Suprapubic skin (tissue), 4 donors: ENCODE data around the gene RAB1A.

Experiments
- CTCF ChIP-seq, 2 donors: fragments of 200-600 bp in 1 of 2; fragments of 450-650 bp in 1 of 2; sonication (generic) in 1 of 2; IDR thresholded peaks; one replicate each; pipeline ENCODE4 v1.5.1; 2016 to 2019; ENCODE audit warnings: antibody characterized with exemption in 2 of 2, mild to moderate bottlenecking in 1 of 2, moderate library complexity in 1 of 2
- EP300 ChIP-seq: sonication (generic); formaldehyde crosslinking; IDR thresholded peaks from one replicate; pipeline ENCODE4 v1.6.1; 2017; ENCODE audit warnings: antibody characterized with exemption
- POLR2A ChIP-seq, 2 donors: fragments of 450-650 bp; IDR thresholded peaks; one replicate each; pipeline ENCODE4 v1.6.1; 2017; ENCODE audit warnings: antibody characterized with exemption in 2 of 2, mild to moderate bottlenecking in 2 of 2, moderate library complexity in 2 of 2
- POLR2AphosphoS5 ChIP-seq, 3 donors: sonication (generic); formaldehyde crosslinking; IDR thresholded peaks; one replicate each; pipeline ENCODE4 v1.6.1; 2017; ENCODE audit warnings: antibody characterized with exemption in 3 of 3

- no peak for TF ChIP-seq POLR2AphosphoS5 (IDR thresholded peaks at IDR 0.05)
- no peak for TF ChIP-seq POLR2A (IDR thresholded peaks at IDR 0.05)
- TF ChIP-seq CTCF (IDR thresholded peaks at IDR 0.05): no peak
- no peak for TF ChIP-seq EP300
These were observed 68.0 kb downstream of the RAB1A start for GRCh38 chr2:65061910-65062339.
